Loucy (cell line): ENCODE results near the gene CACNB3.

Experiments
- EZH2phosphoT487 ChIP-seq: fragments of 200-600 bp; IDR thresholded peaks from 2 replicates; pipeline ENCODE4 v1.6.1; 2018; ENCODE audit warnings: antibody characterized with exemption, mild to moderate bottlenecking, moderate library complexity, borderline replicate concordance
- TF ChIP-seq, protein P1 (sequence below): fragments of 200-600 bp; sonication (generic); conservative IDR thresholded peaks from 2 replicates; pipeline ENCODE4 v1.5.1; 2014; ENCODE audit warnings: mild to moderate bottlenecking, antibody characterized with exemption, low read length

DNA sequence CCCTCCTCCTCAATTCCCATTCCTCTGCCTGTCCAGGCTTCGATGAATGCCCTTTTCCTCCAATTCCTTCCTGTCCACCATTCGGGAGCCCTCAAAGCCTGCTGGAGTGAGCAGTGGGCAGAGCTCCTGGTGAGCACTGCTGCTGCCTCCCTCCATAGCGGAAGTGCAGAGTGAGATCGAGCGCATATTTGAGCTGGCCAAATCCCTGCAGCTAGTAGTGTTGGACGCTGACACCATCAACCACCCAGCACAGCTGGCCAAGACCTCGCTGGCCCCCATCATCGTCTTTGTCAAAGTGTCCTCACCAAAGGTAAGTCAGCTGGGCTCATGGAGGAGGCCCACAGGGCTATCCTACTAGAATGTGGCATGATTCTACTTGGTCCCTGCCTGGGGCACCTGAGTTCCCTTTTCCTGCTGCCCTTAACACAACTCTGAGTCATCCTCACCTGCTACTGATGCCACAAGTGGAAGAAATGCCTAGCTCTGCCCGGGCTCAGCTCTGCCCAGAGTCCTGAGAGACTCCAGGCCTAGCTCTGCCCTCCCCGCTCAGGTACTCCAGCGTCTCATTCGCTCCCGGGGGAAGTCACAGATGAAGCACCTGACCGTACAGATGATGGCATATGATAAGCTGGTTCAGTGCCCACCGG lies 8.0 kb downstream of the CACNB3 start:
- TF ChIP-seq EZH2phosphoT487 = no peak
- TF ChIP-seq, protein P1, sequence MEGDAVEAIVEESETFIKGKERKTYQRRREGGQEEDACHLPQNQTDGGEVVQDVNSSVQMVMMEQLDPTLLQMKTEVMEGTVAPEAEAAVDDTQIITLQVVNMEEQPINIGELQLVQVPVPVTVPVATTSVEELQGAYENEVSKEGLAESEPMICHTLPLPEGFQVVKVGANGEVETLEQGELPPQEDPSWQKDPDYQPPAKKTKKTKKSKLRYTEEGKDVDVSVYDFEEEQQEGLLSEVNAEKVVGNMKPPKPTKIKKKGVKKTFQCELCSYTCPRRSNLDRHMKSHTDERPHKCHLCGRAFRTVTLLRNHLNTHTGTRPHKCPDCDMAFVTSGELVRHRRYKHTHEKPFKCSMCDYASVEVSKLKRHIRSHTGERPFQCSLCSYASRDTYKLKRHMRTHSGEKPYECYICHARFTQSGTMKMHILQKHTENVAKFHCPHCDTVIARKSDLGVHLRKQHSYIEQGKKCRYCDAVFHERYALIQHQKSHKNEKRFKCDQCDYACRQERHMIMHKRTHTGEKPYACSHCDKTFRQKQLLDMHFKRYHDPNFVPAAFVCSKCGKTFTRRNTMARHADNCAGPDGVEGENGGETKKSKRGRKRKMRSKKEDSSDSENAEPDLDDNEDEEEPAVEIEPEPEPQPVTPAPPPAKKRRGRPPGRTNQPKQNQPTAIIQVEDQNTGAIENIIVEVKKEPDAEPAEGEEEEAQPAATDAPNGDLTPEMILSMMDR = no peak
